Measurements from ENCODE around the gene HOGA1. TPM values are rescaled to one million over a fixed set of nuclear protein-coding genes. Genes with fewer than 3 reads are reported as not detected.
A peak's percentile ranks its signal among the peaks of the same experiment; 100 is the strongest.
"Not testable (repeated sequence)": the region's sequence is repeated elsewhere in the genome, so short reads cannot be mapped to it uniquely, and the experiment has no call there.

HOGA1 gene
- total and polyA plus RNA-seq, 4 donors: 21.7 to 31.4 (median 22.8) TPM

DNA sequence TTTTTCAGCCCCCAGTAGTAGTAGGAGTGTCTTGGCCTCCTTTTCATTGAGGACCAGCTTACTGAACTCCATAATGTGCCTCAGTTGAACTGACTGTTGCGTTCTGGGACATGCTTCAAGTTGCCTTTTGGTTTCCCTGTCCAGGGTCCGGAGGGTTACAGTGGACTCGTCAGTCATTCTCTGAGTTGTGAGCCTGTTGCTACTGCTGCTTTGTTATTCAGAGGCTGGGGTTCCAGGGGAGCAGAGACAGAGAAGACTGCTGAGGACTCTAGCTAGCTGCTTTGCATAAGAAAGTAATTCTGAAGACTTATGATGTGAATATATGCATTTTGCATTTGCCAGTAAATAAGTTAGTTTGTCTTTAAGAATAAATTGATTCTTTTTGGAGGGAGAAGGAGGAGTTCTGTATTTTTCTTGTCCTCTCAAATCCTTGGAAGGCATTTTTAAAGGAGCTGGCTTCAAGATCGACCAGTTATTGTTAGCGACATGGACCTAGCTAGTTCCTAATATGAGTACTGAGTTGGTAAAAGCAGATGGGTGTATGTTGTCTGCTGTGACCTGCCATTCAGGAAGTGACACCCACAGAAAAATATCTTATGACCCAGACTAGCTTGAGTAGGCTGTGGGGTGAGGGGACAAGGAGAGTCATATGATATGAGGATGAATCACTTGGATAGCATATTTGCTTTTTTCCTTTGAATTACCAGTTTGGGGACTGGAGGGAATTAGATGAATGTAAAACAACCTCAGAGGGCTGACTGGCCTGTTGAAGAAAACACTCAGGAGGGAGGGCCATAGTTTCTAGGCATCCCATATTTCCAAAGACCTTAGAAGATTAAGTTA is 64.6 kb downstream of the HOGA1 start:
- Histone ChIP-seq H3K27ac (ENCODE audit: low read depth in 1 of 2, low read length in 2 of 2) (peak overlapping the region; percentile 21 to 70), H3K4me3 (ENCODE audit: low read depth in 1 of 3, low read length in 3 of 3) (no peak overlapping the region), H3K9me3 (ENCODE audit: control insufficient read depth in 4 of 4, low read length in 3 of 4) (no peaks in the 10 kb centered on the region), H3K27me3 (ENCODE audit: control insufficient read depth in 4 of 4, insufficient read depth in 4 of 4, low read length in 3 of 4) (no peaks in the 10 kb centered on the region), H3K36me3 (ENCODE audit: control insufficient read depth in 4 of 4, insufficient read depth in 3 of 4, low read depth in 1 of 4, low read length in 3 of 4) (peaks cover 3 to 21% (median 11%) of the 10 kb centered on the region in 4 donors), H3K4me1 (ENCODE audit: control insufficient read depth in 4 of 4, insufficient read depth in 4 of 4, low read length in 3 of 4) (peaks cover 0 to 2% (median 0%) of the 10 kb centered on the region in 4 donors), H3K9ac (ENCODE audit: low read depth in 1 of 2, low read length in 2 of 2) (no peak overlapping the region)
- DNase-seq (ENCODE audit: low spot score): no peak
- WGBS: 83% methylated on average over 5 of the region's 5 CpGs
- TF ChIP-seq YY1 (IDR thresholded peaks at IDR 0.05) (peak; percentile 15), JUND (IDR thresholded peaks at IDR 0.05) (peak in 1 of 2 donors; percentile 39), NR2F2 (IDR thresholded peaks at IDR 0.05) (no peak), REST (IDR thresholded peaks at IDR 0.05) (peak; percentile 19)

DNA sequence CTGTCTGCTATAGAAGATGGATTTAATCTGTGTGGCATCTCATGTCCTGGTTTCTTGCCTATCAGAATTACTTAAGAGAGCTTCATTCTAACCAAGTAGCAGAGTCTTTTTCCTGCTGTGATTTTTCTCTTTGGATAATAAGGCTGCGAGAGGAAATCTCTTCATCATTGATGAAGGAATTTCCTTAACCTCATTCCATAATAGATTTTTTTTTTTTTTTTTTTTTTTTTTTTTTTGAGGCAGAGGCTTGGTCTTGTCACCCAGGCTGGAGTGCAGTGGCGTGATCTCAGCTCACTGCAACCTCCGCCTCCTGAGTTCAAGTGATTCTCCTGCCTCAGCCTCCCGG is 65.2 kb downstream of the HOGA1 start:
- peak overlapping the region in 1 of 2 donors; percentile 18 for H3K27ac ChIP-seq (ENCODE audit: low read depth in 1 of 2, low read length in 2 of 2)
- H3K36me3 ChIP-seq (ENCODE audit: control insufficient read depth in 4 of 4, insufficient read depth in 3 of 4, low read depth in 1 of 4, low read length in 3 of 4): peaks cover 3 to 23% (median 13%) of the 10 kb centered on the region in 4 donors
- H3K4me3 ChIP-seq (ENCODE audit: low read depth in 1 of 3, low read length in 3 of 3); H3K4me1 ChIP-seq (ENCODE audit: control insufficient read depth in 4 of 4, insufficient read depth in 4 of 4, low read length in 3 of 4); H3K9ac ChIP-seq (ENCODE audit: low read depth in 1 of 2, low read length in 2 of 2); H3K27me3 ChIP-seq (ENCODE audit: control insufficient read depth in 4 of 4, insufficient read depth in 4 of 4, low read length in 3 of 4); DNase-seq (ENCODE audit: low spot score); H3K9me3 ChIP-seq (ENCODE audit: control insufficient read depth in 4 of 4, low read length in 3 of 4): not testable (repeated sequence)
- 95% methylated on average over 4 of the region's 4 CpGs for WGBS
- TF ChIP-seq REST (IDR thresholded peaks at IDR 0.05): peak; percentile 9

- no peaks in the 10 kb centered on the region for H3K9me3 ChIP-seq (ENCODE audit: control insufficient read depth in 4 of 4, low read length in 3 of 4)
- WGBS: 89% methylated on average over 3 of the region's 3 CpGs
- H3K9ac ChIP-seq (ENCODE audit: low read depth in 1 of 2, low read length in 2 of 2): no peak overlapping the region
- H3K36me3 ChIP-seq (ENCODE audit: control insufficient read depth in 4 of 4, insufficient read depth in 3 of 4, low read depth in 1 of 4, low read length in 3 of 4): peaks cover 5 to 20% (median 10%) of the 10 kb centered on the region in 4 donors
- H3K4me3 ChIP-seq (ENCODE audit: low read depth in 1 of 3, low read length in 3 of 3): no peak overlapping the region
- H3K27me3 ChIP-seq (ENCODE audit: control insufficient read depth in 4 of 4, insufficient read depth in 4 of 4, low read length in 3 of 4): no peaks in the 10 kb centered on the region
- no peak for DNase-seq (ENCODE audit: low spot score)
- no peak overlapping the region for H3K27ac ChIP-seq (ENCODE audit: low read depth in 1 of 2, low read length in 2 of 2)
- peaks cover 0 to 2% (median 0%) of the 10 kb centered on the region in 4 donors for H3K4me1 ChIP-seq (ENCODE audit: control insufficient read depth in 4 of 4, insufficient read depth in 4 of 4, low read length in 3 of 4)
- TF ChIP-seq ATF3 (IDR thresholded peaks at IDR 0.05) (no peak), FOXA2 (IDR thresholded peaks at IDR 0.05) (no peak), SP1 (IDR thresholded peaks at IDR 0.05) (no peak), TAF1 (conservative IDR thresholded peaks at IDR 0.05) (no peak), EGR1 (IDR thresholded peaks at IDR 0.05; ENCODE audit: low read depth in 2 of 2) (no peak), YY1 (IDR thresholded peaks at IDR 0.05) (no peak), GABPA (IDR thresholded peaks at IDR 0.05 in 1 of 2, conservative IDR thresholded peaks at IDR 0.05 in 1 of 2) (no peak), FOXA1 (IDR thresholded peaks at IDR 0.05) (no peak)
- TF ChIP-seq, protein P1, sequence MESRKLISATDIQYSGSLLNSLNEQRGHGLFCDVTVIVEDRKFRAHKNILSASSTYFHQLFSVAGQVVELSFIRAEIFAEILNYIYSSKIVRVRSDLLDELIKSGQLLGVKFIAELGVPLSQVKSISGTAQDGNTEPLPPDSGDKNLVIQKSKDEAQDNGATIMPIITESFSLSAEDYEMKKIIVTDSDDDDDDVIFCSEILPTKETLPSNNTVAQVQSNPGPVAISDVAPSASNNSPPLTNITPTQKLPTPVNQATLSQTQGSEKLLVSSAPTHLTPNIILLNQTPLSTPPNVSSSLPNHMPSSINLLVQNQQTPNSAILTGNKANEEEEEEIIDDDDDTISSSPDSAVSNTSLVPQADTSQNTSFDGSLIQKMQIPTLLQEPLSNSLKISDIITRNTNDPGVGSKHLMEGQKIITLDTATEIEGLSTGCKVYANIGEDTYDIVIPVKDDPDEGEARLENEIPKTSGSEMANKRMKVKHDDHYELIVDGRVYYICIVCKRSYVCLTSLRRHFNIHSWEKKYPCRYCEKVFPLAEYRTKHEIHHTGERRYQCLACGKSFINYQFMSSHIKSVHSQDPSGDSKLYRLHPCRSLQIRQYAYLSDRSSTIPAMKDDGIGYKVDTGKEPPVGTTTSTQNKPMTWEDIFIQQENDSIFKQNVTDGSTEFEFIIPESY (IDR thresholded peaks at IDR 0.05): no peak
- TF ChIP-seq, protein P2, sequence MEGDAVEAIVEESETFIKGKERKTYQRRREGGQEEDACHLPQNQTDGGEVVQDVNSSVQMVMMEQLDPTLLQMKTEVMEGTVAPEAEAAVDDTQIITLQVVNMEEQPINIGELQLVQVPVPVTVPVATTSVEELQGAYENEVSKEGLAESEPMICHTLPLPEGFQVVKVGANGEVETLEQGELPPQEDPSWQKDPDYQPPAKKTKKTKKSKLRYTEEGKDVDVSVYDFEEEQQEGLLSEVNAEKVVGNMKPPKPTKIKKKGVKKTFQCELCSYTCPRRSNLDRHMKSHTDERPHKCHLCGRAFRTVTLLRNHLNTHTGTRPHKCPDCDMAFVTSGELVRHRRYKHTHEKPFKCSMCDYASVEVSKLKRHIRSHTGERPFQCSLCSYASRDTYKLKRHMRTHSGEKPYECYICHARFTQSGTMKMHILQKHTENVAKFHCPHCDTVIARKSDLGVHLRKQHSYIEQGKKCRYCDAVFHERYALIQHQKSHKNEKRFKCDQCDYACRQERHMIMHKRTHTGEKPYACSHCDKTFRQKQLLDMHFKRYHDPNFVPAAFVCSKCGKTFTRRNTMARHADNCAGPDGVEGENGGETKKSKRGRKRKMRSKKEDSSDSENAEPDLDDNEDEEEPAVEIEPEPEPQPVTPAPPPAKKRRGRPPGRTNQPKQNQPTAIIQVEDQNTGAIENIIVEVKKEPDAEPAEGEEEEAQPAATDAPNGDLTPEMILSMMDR (IDR thresholded peaks at IDR 0.05; ENCODE audit: low read depth, low read length, missing input control): no peak
Observed at GRCh38 chr10:97650726-97651125, 66.5 kb downstream of the HOGA1 start.

Measured in liver (tissue), 9 donors.